IMR-90 (cell line): ENCODE data around the gene BOLL. TPM values are rescaled to one million over a fixed set of nuclear protein-coding genes. Genes with fewer than 3 reads are reported as not detected.

Source experiments
- ATAC-seq: fragments of 200-7000 bp; cut with Tn5 transposase; 2 replicates; pipeline ENCODE4 v1.9.1; 2020; ENCODE audit warnings: low read depth, mild to moderate bottlenecking, moderate library complexity
- BruUV-seq: library from RNA; stranded (reverse); fragments of 400-500 nt; replicated peaks from 2 replicates; lab custom pipeline; 2021; lab: Mats Ljungman, UMichigan
- CTCF ChIA-PET: fragments of 300-600 bp; formaldehyde crosslinking; extraction: SDS; loops from one replicate; lab custom pipeline; 2021; ENCODE audit warnings: antibody characterized with exemption; lab: Yijun Ruan, JAX
- POLR2A ChIA-PET: fragments of 300-600 bp; sonication (Branson Sonifier 250); formaldehyde crosslinking; loops from one replicate; lab custom pipeline; 2022; ENCODE audit warnings: antibody characterized with exemption; ENCODE audit not compliant: unreplicated experiment; lab: Charles Lee
- DNase-seq: peaks from one replicate; pipeline ENCODE4 v3.0.0; 2013
- H2AFZ ChIP-seq: replicated peaks from 2 replicates; pipeline ENCODE3; 2013; ENCODE audit warnings: low read length, mild to moderate bottlenecking; ENCODE audit not compliant: poor library complexity
- H2AK5ac ChIP-seq: 2 replicates; pipeline ENCODE4 v1.6.1; 2013; ENCODE audit warnings: low read depth, low read length, inconsistent platforms
- H2AK9ac ChIP-seq: replicated peaks from 2 replicates; pipeline ENCODE3; 2013; ENCODE audit warnings: mild to moderate bottlenecking, low read depth, low read length, moderate library complexity; ENCODE audit not compliant: poor library complexity
- H2BK120ac ChIP-seq: 2 replicates; pipeline ENCODE4 v1.6.1; 2013; ENCODE audit warnings: low read depth, low read length, inconsistent platforms
- H2BK15ac ChIP-seq: 3 replicates; pipeline ENCODE4 v1.6.1; 2013; ENCODE audit warnings: low read depth, low read length, inconsistent platforms
- H2BK20ac ChIP-seq: 2 replicates; pipeline ENCODE4 v1.6.1; 2013; ENCODE audit warnings: low read depth, mild to moderate bottlenecking, inconsistent platforms, low read length, moderate library complexity
- H2BK5ac ChIP-seq: 2 replicates; pipeline ENCODE4 v1.6.1; 2013; ENCODE audit warnings: mild to moderate bottlenecking, low read depth, low read length, inconsistent platforms; ENCODE audit not compliant: poor library complexity, severe bottlenecking
- H3K14ac ChIP-seq: replicated peaks from 2 replicates; pipeline ENCODE4 v1.6.1; 2013; ENCODE audit warnings: low read depth, low read length, inconsistent platforms
- H3K18ac ChIP-seq: 2 replicates; pipeline ENCODE4 v1.6.1; 2013; ENCODE audit warnings: low read depth, low read length, control low read depth
- H3K23ac ChIP-seq: 2 replicates; pipeline ENCODE4 v1.6.1; 2013; ENCODE audit warnings: low read depth, low read length, inconsistent platforms
- H3K27ac ChIP-seq: 2 replicates; pipeline ENCODE4 v1.5.1; 2013; ENCODE audit warnings: mild to moderate bottlenecking, control low read depth, low read length; ENCODE audit not compliant: insufficient read depth
- H3K27me3 ChIP-seq: 2 replicates; pipeline ENCODE4 v1.6.1; 2013; ENCODE audit warnings: low read length; ENCODE audit not compliant: control insufficient read depth, insufficient read depth
- H3K36me3 ChIP-seq: 2 replicates; pipeline ENCODE4 v1.6.1; 2013; ENCODE audit warnings: low read length, mixed read lengths; ENCODE audit not compliant: control insufficient read depth, insufficient read depth
- H3K4ac ChIP-seq: 2 replicates; pipeline ENCODE4 v1.6.1; 2013; ENCODE audit warnings: low read depth, low read length, inconsistent platforms
- H3K4me1 ChIP-seq: 2 replicates; pipeline ENCODE4 v1.6.1; 2013; ENCODE audit warnings: low read length, mixed read lengths; ENCODE audit not compliant: control insufficient read depth, insufficient read depth
- H3K4me2 ChIP-seq: 2 replicates; pipeline ENCODE4 v1.6.1; 2013; ENCODE audit warnings: low read depth, mild to moderate bottlenecking, control low read depth, low read length, moderate library complexity
- H3K4me3 ChIP-seq: 2 replicates; pipeline ENCODE4 v1.5.1; 2013; ENCODE audit warnings: low read depth, mild to moderate bottlenecking, control low read depth, low read length, moderate library complexity; ENCODE audit not compliant: insufficient read depth
- H3K56ac ChIP-seq: 2 replicates; pipeline ENCODE4 v1.6.1; 2013; ENCODE audit warnings: low read length, inconsistent platforms; ENCODE audit not compliant: insufficient read depth; ENCODE audit errors: extremely low read depth
- H3K79me1 ChIP-seq, 2 experiments: 2 replicates each; pipeline ENCODE4 v1.6.1; 2013; ENCODE audit warnings: low read length in 2 of 2, inconsistent platforms in 1 of 2, low read depth in 1 of 2
- H3K9ac ChIP-seq: 2 replicates; pipeline ENCODE4 v1.6.1; 2013; ENCODE audit warnings: low read depth, low read length, control low read depth
- H3K9me1 ChIP-seq: 2 replicates; pipeline ENCODE4 v1.6.1; 2013; ENCODE audit warnings: low read length, inconsistent platforms; ENCODE audit not compliant: insufficient read depth
- H3K9me3 ChIP-seq: 2 replicates; pipeline ENCODE4 v1.6.1; 2013; ENCODE audit warnings: low read length; ENCODE audit not compliant: control insufficient read depth, insufficient read depth
- H4K20me1 ChIP-seq: 2 replicates; pipeline ENCODE4 v1.6.1; 2013; ENCODE audit warnings: low read length, inconsistent platforms; ENCODE audit not compliant: insufficient read depth
- H4K5ac ChIP-seq: 2 replicates; pipeline ENCODE4 v1.6.1; 2013; ENCODE audit warnings: mild to moderate bottlenecking, low read depth, low read length, control low read depth
- H4K8ac ChIP-seq, 2 experiments: 2 replicates each; pipeline ENCODE4 v1.6.1; 2013; ENCODE audit warnings: low read depth in 2 of 2, low read length in 2 of 2, control low read depth in 1 of 2, inconsistent platforms in 1 of 2
- H4K91ac ChIP-seq: 2 replicates; pipeline ENCODE4 v1.6.1; 2013; ENCODE audit warnings: low read depth, low read length, inconsistent platforms; ENCODE audit not compliant: insufficient read depth
- BHLHE40 ChIP-seq: fragments of 150-350 bp; IDR thresholded peaks from 2 replicates; pipeline ENCODE4 v1.6.1; 2016; ENCODE audit warnings: mild to moderate bottlenecking, low read depth, low read length
- CEBPB ChIP-seq: IDR thresholded peaks from 2 replicates; pipeline ENCODE4 v1.6.1; 2012; ENCODE audit warnings: low read depth, low read length, improper control_type of control experiment
- CHD1 ChIP-seq: IDR thresholded peaks from 2 replicates; pipeline ENCODE4 v1.6.1; 2012; ENCODE audit warnings: low read depth, low read length, improper control_type of control experiment
- CTCF ChIP-seq: conservative IDR thresholded peaks from 2 replicates; pipeline ENCODE4 v1.5.1; 2012; ENCODE audit warnings: mild to moderate bottlenecking, low read depth, low read length, improper control_type of control experiment
- ELK1 ChIP-seq: fragments of 150-350 bp; IDR thresholded peaks from 2 replicates; pipeline ENCODE4 v1.6.1; 2016; ENCODE audit warnings: low read depth, mild to moderate bottlenecking, low read length, moderate library complexity, borderline replicate concordance
- FOS ChIP-seq: fragments of 150-350 bp; IDR thresholded peaks from 2 replicates; pipeline ENCODE4 v1.6.1; 2016; ENCODE audit warnings: low read depth, low read length
- MAFK ChIP-seq: IDR thresholded peaks from 2 replicates; pipeline ENCODE4 v1.6.1; 2012; ENCODE audit warnings: low read depth, low read length, improper control_type of control experiment
- MAZ ChIP-seq: IDR thresholded peaks from 2 replicates; pipeline ENCODE4 v1.6.1; 2012; ENCODE audit warnings: low read depth, mild to moderate bottlenecking, low read length, improper control_type of control experiment, moderate library complexity, borderline replicate concordance
- MXI1 ChIP-seq: IDR thresholded peaks from 2 replicates; pipeline ENCODE4 v1.6.1; 2012; ENCODE audit warnings: low read depth, mild to moderate bottlenecking, low read length, moderate library complexity, borderline replicate concordance
- NFE2L2 ChIP-seq: fragments of 150-350 bp; IDR thresholded peaks from 2 replicates; pipeline ENCODE4 v1.6.1; 2016; ENCODE audit warnings: low read depth, mild to moderate bottlenecking, low read length
- POLR2A ChIP-seq: IDR thresholded peaks from 2 replicates; pipeline ENCODE4 v1.6.1; 2012; ENCODE audit warnings: mild to moderate bottlenecking, low read depth, low read length
- RAD21 ChIP-seq: IDR thresholded peaks from 2 replicates; pipeline ENCODE4 v1.6.1; 2012; ENCODE audit warnings: low read length, improper control_type of control experiment
- RCOR1 ChIP-seq: IDR thresholded peaks from 2 replicates; pipeline ENCODE4 v1.6.1; 2012; ENCODE audit warnings: mild to moderate bottlenecking, low read length, improper control_type of control experiment; ENCODE audit not compliant: insufficient replicate concordance
- RFX5 ChIP-seq: IDR thresholded peaks from 2 replicates; pipeline ENCODE4 v1.8.0; 2012; ENCODE audit warnings: low read depth, mild to moderate bottlenecking, low read length, moderate library complexity
- SMC3 ChIP-seq: fragments of 150-350 bp; IDR thresholded peaks from 2 replicates; pipeline ENCODE4 v1.6.1; 2016; ENCODE audit warnings: low read depth, mild to moderate bottlenecking, antibody characterized with exemption, low read length, moderate library complexity
- USF2 ChIP-seq: fragments of 150-350 bp; IDR thresholded peaks from 2 replicates; pipeline ENCODE4 v1.6.1; 2017; ENCODE audit warnings: mild to moderate bottlenecking, antibody characterized with exemption, low read length, low read depth
- dilution Hi-C: fragments of 300-500 bp; cut with HindIII; formaldehyde crosslinking; loops from one replicate; pipeline ENCODE4 v1.14.3; 2018; ENCODE audit warnings: low sequenced_read_pairs; ENCODE audit not compliant: unreplicated experiment
- in situ Hi-C: fragments of 300-500 bp; cut with MboI; formaldehyde crosslinking; loops from 3 replicates; pipeline ENCODE4 v1.14.3; 2019; ENCODE audit warnings: low sequenced_read_pairs, inconsistent platforms, mixed read lengths
- intact Hi-C: fragments of 100-400 bp; cut with micrococcal nuclease; formaldehyde crosslinking; loops from 2 replicates; pipeline ENCODE4 v1.10.0; 2022
- polyA plus RNA-seq, 3 experiments: library from polyadenylated mRNA; depleted of rRNA; stranded (reverse); fragments of >200 nt; gene quantifications; 2 replicates each; pipeline ENCODE4 v1.2.3, GENCODE V29; 2012; ENCODE audit warnings: low replicate concordance in 1 of 3
- total RNA-seq: library from RNA; depleted of rRNA; stranded (reverse); fragments of >200 nt; gene quantifications from 2 replicates; pipeline ENCODE4 v1.2.3, GENCODE V29; 2012

Gene BOLL
- total and polyA plus RNA-seq, 2 of the 4 experiments (the other 2 are of a cell fraction) = not detected

- H3K4me2 ChIP-seq = no peak overlapping the region
- H4K8ac ChIP-seq = no peak overlapping the region
- H2AK5ac ChIP-seq = no peak overlapping the region
- no peak overlapping the region for H2BK120ac ChIP-seq
- ChIA-PET POLR2A (no interaction called here), CTCF (interaction anchor here (1.1 kb wide), 1 partner anchor 332 kb away, joined by 3 read pairs; no protein-coding TSS in a partner anchor)
- intact Hi-C loops (no loop called here), in situ Hi-C loops (no loop called here), dilution Hi-C loops (no loop called here)
- H3K9ac ChIP-seq = no peak overlapping the region
- no peaks in the 10 kb centered on the region for H3K36me3 ChIP-seq
- H2BK15ac ChIP-seq = no peak overlapping the region
- TF ChIP-seq RFX5 = no peak
- no peak for TF ChIP-seq CEBPB
- no peak for TF ChIP-seq NFE2L2
- TF ChIP-seq RAD21 = no peak
- no peak for TF ChIP-seq USF2
- no peak for TF ChIP-seq CHD1
- TF ChIP-seq SMC3 = no peak
- no peak for TF ChIP-seq BHLHE40
- TF ChIP-seq CTCF = no peak
- TF ChIP-seq POLR2A = no peak
- no peak for TF ChIP-seq MAFK
- no peak for TF ChIP-seq RCOR1
- TF ChIP-seq FOS = no peak
- TF ChIP-seq MXI1 = no peak
- no peak for TF ChIP-seq MAZ
- TF ChIP-seq ELK1 = no peak
- H2AFZ ChIP-seq = no peak overlapping the region
- H3K27ac ChIP-seq = no peak overlapping the region
- no peak overlapping the region for H4K91ac ChIP-seq
- no peak overlapping the region for H2AK9ac ChIP-seq
- no TSS peak for BruUV-seq
- no peak overlapping the region for H4K5ac ChIP-seq
- H2BK20ac ChIP-seq = no peak overlapping the region
- no peak overlapping the region for H3K4me3 ChIP-seq
- H3K23ac ChIP-seq = no peak overlapping the region
- no peaks in the 10 kb centered on the region for H3K9me3 ChIP-seq
- no peak overlapping the region for H3K4ac ChIP-seq
- H2BK5ac ChIP-seq = no peak overlapping the region
- no peaks in the 10 kb centered on the region for H3K4me1 ChIP-seq
- H3K9me1 ChIP-seq = no peaks in the 10 kb centered on the region
- no peaks in the 10 kb centered on the region for H4K20me1 ChIP-seq
- no peak for DNase-seq
- no peak overlapping the region for H3K14ac ChIP-seq
- no peak overlapping the region for H3K56ac ChIP-seq
- H3K18ac ChIP-seq = no peak overlapping the region
- no peaks in the 10 kb centered on the region for H3K79me1 ChIP-seq
- peaks cover 2% of the 10 kb centered on the region; the same call in 1 of the 2 replicates for H3K27me3 ChIP-seq
- no peak for ATAC-seq
These were observed 10.2 kb upstream of the BOLL start for GRCh38 chr2:197795277-197795676.
